ENCODE measurements around the gene RIN2.
"Not testable (repeated sequence)": the region's sequence is repeated elsewhere in the genome, so short reads cannot be mapped to it uniquely, and the experiment has no call there.

RIN2 gene

DNA sequence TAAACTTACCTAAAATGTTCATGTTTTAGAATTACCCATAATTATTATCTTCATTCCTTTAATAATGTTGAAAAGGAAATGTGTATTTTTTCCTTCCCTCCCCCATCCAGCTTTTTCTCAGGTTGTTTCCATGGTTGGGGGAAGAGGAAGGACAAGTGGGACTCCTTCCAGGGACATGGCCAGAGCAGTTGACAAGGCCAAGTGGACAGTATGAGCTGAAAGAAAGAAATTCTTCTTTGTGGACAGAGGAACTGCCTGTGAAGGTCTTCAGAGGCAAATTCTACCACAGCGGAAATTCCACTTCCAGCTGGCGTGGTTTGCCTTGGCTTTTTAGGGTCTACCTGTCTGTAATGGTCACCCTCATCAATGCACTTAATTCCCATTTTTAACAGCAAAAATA is 33.8 kb downstream of the RIN2 start:
- H3K36me3 ChIP-seq (ENCODE audit: insufficient read depth, low read length): no peaks in the 10 kb centered on the region
- no peaks in the 10 kb centered on the region for H3K9me3 ChIP-seq (replicated peaks; ENCODE audit: low read length)
- no peaks in the 10 kb centered on the region for H3K27me3 ChIP-seq (ENCODE audit: control insufficient read depth, insufficient read depth, low read length)
- H3K4me1 ChIP-seq (ENCODE audit: control insufficient read depth, insufficient read depth, low read length): peaks cover under 1% of the 10 kb centered on the region
- H3K4me3 ChIP-seq (ENCODE audit: low read length): no peak overlapping the region
- no peak overlapping the region for H3K9ac ChIP-seq (ENCODE audit: low read depth, low read length)
- no peak overlapping the region for H3K4me2 ChIP-seq (ENCODE audit: low read length)

DNA sequence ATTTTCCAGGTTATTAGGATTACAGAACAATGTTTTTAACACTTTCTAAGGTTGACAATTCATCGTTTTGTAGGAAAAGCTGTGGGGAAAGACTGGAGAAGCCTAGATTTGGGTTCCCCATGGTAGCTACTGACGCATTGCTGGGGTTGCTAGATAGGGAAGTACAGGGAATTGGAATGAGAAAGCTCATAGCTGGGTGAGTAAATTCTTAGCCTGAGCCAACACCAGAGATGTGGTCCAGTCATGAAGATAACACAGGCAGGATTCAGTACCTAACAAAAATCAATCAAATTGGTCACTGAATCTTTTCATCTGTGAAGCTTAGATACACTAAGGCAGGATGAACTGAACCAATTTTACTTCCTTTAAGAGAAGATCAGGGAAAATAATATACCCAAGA is 35.7 kb downstream of the RIN2 start:
- Histone ChIP-seq H3K27me3 (ENCODE audit: control insufficient read depth, insufficient read depth, low read length) (no peaks in the 10 kb centered on the region), H3K36me3 (ENCODE audit: insufficient read depth, low read length) (no peaks in the 10 kb centered on the region), H3K4me1 (ENCODE audit: control insufficient read depth, insufficient read depth, low read length) (no peaks in the 10 kb centered on the region), H3K9me3 (replicated peaks; ENCODE audit: low read length) (no peaks in the 10 kb centered on the region), H3K4me3 (ENCODE audit: low read length) (no peak overlapping the region), H3K4me2 (ENCODE audit: low read length) (no peak overlapping the region), H3K9ac (ENCODE audit: low read depth, low read length) (no peak overlapping the region)

DNA sequence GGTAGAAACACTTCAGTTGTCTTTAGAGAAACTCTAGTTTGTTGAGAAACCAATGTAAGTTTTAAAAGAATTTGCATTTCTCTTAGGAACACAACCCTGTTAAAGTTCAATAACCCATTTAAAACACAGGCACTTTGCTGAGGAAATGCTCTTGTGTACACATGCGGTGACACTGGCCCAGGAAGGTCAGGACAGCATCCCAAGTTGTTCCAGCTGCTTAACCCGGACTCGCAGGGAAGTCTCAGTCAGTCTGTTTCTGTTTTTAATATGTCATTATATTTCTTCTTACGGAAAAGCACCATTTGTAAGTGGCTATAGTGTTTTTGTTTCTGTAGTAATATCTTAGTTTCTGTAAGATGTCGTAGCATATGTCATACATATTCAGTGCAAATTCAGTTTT is 36.9 kb downstream of the RIN2 start:
- Histone ChIP-seq H3K9ac (ENCODE audit: low read depth, low read length) (no peak overlapping the region), H3K4me3 (ENCODE audit: low read length) (no peak overlapping the region), H3K9me3 (replicated peaks; ENCODE audit: low read length) (no peaks in the 10 kb centered on the region), H3K27me3 (ENCODE audit: control insufficient read depth, insufficient read depth, low read length) (no peaks in the 10 kb centered on the region), H3K4me1 (ENCODE audit: control insufficient read depth, insufficient read depth, low read length) (no peaks in the 10 kb centered on the region), H3K4me2 (ENCODE audit: low read length) (no peak overlapping the region), H3K36me3 (ENCODE audit: insufficient read depth, low read length) (no peaks in the 10 kb centered on the region)

DNA sequence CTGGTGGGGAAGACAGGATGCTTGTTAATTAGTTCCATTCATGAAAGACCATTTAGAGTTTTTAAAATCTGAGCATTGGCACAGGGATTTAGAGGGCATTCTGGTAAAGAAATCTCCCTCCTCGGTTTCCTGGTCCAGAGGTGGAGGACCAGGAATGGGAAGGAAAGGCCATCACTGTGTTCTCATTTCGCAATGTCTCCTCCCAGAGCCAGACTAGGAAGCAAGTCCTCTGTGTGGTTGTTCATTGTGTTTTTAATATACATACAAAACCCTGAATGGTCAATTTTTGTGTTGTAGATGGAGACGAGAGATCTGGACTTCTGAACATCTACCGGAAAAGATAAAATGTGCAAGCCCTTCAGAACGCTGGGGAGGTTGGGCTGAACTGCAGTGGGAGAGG is 41.3 kb downstream of the RIN2 start:
- peaks cover 4% of the 10 kb centered on the region for H3K36me3 ChIP-seq (ENCODE audit: insufficient read depth, low read length)
- no peaks in the 10 kb centered on the region for H3K4me1 ChIP-seq (ENCODE audit: control insufficient read depth, insufficient read depth, low read length)
- H3K4me2 ChIP-seq (ENCODE audit: low read length): no peak overlapping the region
- no peak overlapping the region for H3K4me3 ChIP-seq (ENCODE audit: low read length)
- H3K27me3 ChIP-seq (ENCODE audit: control insufficient read depth, insufficient read depth, low read length): no peaks in the 10 kb centered on the region
- H3K9me3 ChIP-seq (replicated peaks; ENCODE audit: low read length): no peaks in the 10 kb centered on the region
- no peak overlapping the region for H3K9ac ChIP-seq (ENCODE audit: low read depth, low read length)

DNA sequence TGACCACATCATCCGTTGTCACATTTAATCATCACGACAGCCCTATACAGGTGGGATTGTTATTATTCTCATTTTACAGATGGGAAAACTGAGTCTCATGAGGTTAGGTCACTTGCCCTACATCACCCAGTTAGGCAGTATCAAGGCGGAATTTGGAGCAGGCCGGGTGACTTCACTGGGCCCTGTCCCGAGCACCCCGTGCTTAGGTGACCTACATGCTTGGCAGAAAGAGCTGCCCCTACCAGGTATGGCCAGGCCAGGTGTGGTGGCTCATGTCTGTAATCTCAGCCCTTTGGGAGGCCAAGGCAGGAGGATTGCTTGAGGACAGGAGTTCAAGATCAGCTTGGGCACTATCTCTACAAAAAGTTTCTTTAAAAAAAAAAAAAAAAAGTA is 44.0 kb downstream of the RIN2 start:
- Histone ChIP-seq H3K4me1 (ENCODE audit: control insufficient read depth, insufficient read depth, low read length) (peaks cover 8% of the 10 kb centered on the region), H3K27me3 (ENCODE audit: control insufficient read depth, insufficient read depth, low read length) (no peaks in the 10 kb centered on the region), H3K4me2 (ENCODE audit: low read length) (no peak overlapping the region), H3K9ac (ENCODE audit: low read depth, low read length) (no peak overlapping the region), H3K4me3 (ENCODE audit: low read length) (no peak overlapping the region), H3K36me3 (ENCODE audit: insufficient read depth, low read length) (peaks cover 4% of the 10 kb centered on the region), H3K9me3 (replicated peaks; ENCODE audit: low read length) (no peaks in the 10 kb centered on the region)

DNA sequence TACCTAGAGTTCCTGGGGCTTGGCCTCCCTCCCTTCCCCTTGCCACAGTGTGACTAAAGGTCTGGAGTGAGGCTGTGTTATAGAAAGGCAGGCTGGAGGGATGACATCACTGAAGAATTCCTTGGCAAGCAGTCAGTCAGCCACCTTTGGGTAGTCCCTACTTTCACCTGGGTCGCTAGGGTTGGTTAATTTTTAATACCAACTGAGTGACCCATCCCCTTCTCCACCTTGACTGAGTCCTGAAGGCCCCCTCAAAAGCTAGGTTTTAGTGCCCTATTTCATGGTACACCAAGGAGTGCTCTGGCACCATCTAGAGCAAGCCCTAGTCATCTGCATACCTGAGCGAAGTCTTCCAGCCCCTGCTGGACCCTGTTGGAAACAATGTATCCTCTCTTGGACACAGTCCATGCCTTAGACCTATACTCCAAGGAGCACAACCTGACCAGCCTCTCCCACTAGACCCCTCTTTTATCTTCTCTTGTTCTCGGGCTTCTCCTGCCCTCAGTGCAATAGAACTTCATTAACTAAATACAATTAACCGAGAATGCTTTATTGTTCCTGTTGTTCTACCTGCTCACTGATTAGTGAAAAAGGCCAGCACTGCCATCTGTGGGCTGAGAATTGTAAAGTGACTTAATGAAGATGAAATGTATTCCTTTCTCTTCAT is 44.6 kb downstream of the RIN2 start:
- no peaks in the 10 kb centered on the region for H3K27me3 ChIP-seq (ENCODE audit: control insufficient read depth, insufficient read depth, low read length)
- H3K9ac ChIP-seq (ENCODE audit: low read depth, low read length): no peak overlapping the region
- no peaks in the 10 kb centered on the region for H3K9me3 ChIP-seq (replicated peaks; ENCODE audit: low read length)
- H3K36me3 ChIP-seq (ENCODE audit: insufficient read depth, low read length): peaks cover 4% of the 10 kb centered on the region
- H3K4me3 ChIP-seq (ENCODE audit: low read length): no peak overlapping the region
- no peak overlapping the region for H3K4me2 ChIP-seq (ENCODE audit: low read length)
- peaks cover 13% of the 10 kb centered on the region for H3K4me1 ChIP-seq (ENCODE audit: control insufficient read depth, insufficient read depth, low read length)

DNA sequence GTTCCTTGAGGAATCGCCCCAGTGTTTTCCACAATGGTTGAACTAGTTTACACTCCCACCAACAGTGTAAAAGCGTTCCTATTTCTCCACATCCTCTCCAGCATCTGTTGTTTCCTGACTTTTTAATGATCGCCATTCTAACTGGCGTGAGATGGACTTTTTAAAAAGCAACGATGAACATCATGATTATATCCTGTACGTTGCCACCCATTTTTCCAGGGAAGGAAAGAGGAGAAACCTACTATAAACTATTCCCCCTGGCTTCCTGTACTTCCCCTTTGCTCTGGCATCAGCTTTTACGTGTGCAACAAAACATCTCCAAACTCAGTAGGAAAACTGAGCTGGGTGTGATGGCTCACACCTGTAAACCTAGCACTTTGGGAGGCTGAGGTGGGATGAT is 48.2 kb downstream of the RIN2 start:
- H3K4me1 ChIP-seq (ENCODE audit: control insufficient read depth, insufficient read depth, low read length): peaks cover 16% of the 10 kb centered on the region
- H3K9ac ChIP-seq (ENCODE audit: low read depth, low read length); H3K4me2 ChIP-seq (ENCODE audit: low read length); H3K4me3 ChIP-seq (ENCODE audit: low read length); H3K9me3 ChIP-seq (replicated peaks; ENCODE audit: low read length); H3K36me3 ChIP-seq (ENCODE audit: insufficient read depth, low read length); H3K27me3 ChIP-seq (ENCODE audit: control insufficient read depth, insufficient read depth, low read length): not testable (repeated sequence)

DNA sequence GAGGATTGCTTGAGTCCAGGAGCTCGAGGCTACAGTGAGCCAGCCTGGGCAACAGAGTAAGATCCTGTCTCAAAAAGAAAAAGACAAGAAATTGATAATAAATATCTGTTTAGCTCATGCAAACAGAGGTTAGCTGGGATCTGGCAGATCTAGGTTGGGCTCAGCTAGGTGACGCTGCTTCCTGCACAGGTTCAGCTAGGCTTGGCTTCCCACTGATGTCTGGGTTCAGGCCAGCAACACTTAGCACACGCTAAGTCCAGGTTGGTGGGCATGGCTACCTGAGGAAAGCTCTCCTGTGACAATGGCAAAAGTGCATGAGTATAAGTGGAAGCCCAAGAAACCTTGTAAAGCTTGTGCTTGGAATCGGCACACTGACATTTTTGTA is 48.7 kb downstream of the RIN2 start:
- Histone ChIP-seq H3K9ac (ENCODE audit: low read depth, low read length) (no peak overlapping the region), H3K4me1 (ENCODE audit: control insufficient read depth, insufficient read depth, low read length) (peaks cover 21% of the 10 kb centered on the region), H3K9me3 (replicated peaks; ENCODE audit: low read length) (no peaks in the 10 kb centered on the region), H3K36me3 (ENCODE audit: insufficient read depth, low read length) (peaks cover 3% of the 10 kb centered on the region), H3K4me2 (ENCODE audit: low read length) (peak overlapping the region; percentile 16), H3K4me3 (ENCODE audit: low read length) (no peak overlapping the region), H3K27me3 (ENCODE audit: control insufficient read depth, insufficient read depth, low read length) (no peaks in the 10 kb centered on the region)

DNA sequence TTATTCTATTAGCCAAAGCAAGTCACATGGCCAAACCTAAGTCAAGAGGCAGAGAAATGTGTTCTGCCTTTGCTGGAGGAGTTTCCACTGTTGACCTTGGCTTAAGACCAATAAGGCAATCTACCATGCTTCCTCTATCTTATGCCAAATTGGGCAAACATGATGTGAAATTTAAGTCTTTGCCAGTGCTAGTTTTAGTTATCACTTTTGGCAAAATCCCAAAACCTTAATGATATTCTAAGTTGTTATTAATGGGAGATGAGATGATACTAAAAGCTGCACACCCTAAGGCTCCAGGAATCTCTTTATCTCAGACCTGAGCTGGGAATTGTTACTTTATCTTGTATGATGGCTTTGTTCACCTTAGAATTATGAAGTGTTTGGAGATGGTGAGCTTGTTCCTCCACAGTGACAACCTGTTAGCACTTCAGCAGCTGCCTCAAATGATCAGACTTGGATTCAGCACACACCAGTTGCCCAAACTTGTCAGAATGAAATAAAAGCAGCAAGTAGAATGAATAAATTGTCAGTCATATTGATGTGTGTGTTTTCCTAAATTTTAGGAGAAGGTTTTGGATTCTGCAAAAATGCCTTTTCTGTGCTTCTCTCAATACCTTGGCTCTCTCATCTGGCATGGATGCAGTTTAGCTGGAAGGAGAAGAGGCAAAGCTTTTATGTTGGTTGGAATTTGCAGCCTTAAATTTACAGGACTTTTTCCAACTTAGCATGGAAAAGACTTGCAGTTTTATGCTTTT is 49.3 kb downstream of the RIN2 start:
- H3K9ac ChIP-seq (ENCODE audit: low read depth, low read length): no peak overlapping the region
- H3K9me3 ChIP-seq (replicated peaks; ENCODE audit: low read length): no peaks in the 10 kb centered on the region
- H3K36me3 ChIP-seq (ENCODE audit: insufficient read depth, low read length): no peaks in the 10 kb centered on the region
- H3K4me2 ChIP-seq (ENCODE audit: low read length): no peak overlapping the region
- H3K4me3 ChIP-seq (ENCODE audit: low read length): no peak overlapping the region
- H3K27me3 ChIP-seq (ENCODE audit: control insufficient read depth, insufficient read depth, low read length): no peaks in the 10 kb centered on the region
- peaks cover 27% of the 10 kb centered on the region for H3K4me1 ChIP-seq (ENCODE audit: control insufficient read depth, insufficient read depth, low read length)

Data from skeletal muscle satellite cell (primary cell).